HG02870 (cell line): ENCODE data around the gene SFXN3.

Source experiments
- ATAC-seq: cut with Tn5 transposase; IDR thresholded peaks from one replicate; pipeline ENCODE4 v1.9.1; 2021; ENCODE audit warnings: mild to moderate bottlenecking, moderate library complexity; ENCODE audit not compliant: unreplicated experiment

Gene SFXN3

DNA sequence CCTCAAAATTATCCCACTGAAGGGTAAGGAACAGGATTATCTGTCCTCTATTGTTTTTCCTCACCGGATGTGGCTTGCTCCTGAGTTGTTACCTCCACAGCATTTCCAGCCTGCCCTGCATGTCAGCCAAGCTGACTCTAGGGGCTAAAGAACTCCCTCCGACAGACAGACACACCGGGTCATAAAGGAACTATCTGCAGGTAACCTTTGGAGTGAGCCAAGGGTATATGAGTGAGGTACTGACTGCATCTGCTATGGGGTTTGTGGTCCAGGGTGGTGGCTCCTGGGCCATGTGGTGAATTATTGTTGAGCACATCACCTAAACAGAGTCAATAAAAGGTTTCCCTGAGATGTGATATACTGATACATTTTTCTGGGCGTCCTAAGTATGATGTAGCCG is 23.8 kb downstream of the SFXN3 start:
- no peak for ATAC-seq

- no peak for ATAC-seq
Observed at GRCh38 chr10:101055411-101055810, 24.4 kb downstream of the SFXN3 start.

GRCh38 chr10:101056365-101057151 is 25.5 kb downstream of the SFXN3 start:
- no peak for ATAC-seq

GRCh38 chr10:101060036-101060950 is 29.3 kb downstream of the SFXN3 start:
- ATAC-seq, result peak; percentile 31

DNA sequence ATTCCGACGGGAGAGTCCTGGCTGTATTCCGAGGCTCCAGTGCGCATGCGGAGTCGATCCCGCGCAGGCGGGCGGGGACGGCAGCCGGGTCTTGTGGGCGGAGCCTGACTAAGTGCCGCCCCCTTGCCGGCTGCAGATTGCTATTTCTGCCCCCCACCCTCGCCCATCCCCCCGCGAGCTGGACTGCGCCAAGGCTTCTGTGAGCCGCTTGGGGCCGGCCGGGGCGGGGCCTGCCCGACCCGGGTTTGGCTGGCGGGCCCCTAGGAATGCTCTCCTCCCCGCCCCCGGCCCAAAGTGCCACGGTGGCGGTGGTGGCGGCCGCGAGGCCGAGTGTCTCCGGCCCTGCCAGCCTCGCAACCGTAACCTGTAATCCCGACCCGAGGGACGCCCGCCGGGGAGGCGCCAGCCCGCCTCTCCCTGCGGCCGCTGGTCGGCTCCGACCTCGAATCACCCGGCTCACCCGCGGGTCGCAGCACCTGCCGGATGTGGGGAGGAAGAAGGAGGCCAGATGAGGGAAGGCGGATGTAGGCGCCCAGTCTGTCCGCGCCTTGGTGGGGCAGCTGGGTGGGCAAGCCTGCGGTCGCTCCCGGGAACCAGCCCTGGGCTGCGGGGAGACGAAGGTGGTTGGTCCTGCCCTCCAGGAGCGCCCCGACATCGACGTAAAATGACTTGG is 30.1 kb downstream of the SFXN3 start:
- peak; percentile 49 for ATAC-seq

DNA sequence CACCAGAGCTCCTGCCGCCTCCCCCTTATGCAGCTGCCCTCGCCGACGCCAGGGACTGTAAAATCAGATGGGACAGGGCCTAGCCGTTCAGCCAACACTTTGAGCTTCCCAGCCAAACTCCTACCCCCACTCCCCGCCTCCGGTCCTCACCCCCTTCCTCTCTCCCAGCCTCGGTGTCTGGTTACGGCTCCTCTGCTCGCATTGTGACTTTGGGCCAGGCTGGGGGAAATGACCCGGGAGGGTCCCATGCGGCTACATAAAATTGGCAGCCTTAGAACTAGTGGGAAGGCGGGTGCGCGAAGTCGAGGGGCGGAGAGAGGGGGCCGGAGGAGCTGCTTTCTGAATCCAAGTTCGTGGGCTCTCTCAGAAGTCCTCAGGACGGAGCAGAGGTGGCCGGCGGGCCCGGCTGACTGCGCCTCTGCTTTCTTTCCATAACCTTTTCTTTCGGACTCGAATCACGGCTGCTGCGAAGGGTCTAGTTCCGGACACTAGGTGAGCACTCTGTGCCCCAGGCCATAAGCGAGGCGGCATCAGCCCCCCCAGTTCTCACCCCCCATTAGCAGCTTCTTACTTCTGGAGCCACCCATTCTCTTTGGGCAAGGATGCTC is 30.7 kb downstream of the SFXN3 start, which contains the start of gene KAZALD1:
TSS of gene KAZALD1 (plus strand) at position 366 of the 608 bp plus-strand sequence. CDS start 604 bp downstream, outside the sequence.
- no peak for ATAC-seq

DNA sequence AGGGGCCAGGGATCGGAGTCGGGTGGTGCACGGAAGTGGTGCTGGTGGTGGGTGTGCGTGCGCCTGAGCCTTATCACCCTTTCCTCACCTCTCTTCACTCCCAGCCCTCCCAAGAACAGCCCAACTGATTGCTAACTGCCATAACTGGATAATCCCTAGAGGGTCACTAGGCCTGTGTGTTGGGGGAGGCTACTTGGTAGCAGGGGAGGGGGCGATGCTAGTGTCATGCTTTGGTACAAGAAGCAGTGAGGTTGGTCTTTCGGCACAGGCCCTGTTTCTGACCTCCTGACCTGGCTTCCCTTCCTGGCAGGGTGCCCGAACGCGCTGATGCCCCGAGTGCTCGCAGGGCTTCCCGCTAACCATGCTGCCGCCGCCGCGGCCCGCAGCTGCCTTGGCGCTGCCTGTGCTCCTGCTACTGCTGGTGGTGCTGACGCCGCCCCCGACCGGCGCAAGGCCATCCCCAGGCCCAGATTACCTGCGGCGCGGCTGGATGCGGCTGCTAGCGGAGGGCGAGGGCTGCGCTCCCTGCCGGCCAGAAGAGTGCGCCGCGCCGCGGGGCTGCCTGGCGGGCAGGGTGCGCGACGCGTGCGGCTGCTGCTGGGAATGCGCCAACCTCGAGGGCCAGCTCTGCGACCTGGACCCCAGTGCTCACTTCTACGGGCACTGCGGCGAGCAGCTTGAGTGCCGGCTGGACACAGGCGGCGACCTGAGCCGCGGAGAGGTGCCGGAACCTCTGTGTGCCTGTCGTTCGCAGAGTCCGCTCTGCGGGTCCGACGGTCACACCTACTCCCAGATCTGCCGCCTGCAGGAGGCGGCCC is 31.4 kb downstream of the SFXN3 start:
- no peak for ATAC-seq

DNA sequence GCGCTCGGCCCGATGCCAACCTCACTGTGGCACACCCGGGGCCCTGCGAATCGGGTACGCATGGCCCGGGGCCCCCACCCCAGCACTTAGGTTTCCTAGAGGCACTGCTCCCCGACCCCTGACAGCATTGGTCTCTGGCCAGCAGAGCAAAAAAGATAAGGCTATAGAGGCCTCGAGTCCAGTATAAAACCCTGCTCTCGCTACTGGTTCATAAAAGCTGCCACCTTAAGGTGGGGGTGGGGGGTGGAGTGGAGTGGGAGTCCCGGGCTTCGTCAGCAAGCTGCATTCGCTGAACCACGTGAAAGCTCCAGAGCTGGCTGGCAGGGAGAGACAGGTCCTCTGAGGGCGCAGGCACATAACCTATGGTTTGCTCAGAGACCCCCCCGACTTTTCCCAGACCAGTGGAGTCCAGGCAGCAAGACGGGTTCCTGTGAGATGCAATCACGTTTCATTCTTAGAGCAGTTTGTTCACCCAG is 32.1 kb downstream of the SFXN3 start:
- ATAC-seq, result no peak

DNA sequence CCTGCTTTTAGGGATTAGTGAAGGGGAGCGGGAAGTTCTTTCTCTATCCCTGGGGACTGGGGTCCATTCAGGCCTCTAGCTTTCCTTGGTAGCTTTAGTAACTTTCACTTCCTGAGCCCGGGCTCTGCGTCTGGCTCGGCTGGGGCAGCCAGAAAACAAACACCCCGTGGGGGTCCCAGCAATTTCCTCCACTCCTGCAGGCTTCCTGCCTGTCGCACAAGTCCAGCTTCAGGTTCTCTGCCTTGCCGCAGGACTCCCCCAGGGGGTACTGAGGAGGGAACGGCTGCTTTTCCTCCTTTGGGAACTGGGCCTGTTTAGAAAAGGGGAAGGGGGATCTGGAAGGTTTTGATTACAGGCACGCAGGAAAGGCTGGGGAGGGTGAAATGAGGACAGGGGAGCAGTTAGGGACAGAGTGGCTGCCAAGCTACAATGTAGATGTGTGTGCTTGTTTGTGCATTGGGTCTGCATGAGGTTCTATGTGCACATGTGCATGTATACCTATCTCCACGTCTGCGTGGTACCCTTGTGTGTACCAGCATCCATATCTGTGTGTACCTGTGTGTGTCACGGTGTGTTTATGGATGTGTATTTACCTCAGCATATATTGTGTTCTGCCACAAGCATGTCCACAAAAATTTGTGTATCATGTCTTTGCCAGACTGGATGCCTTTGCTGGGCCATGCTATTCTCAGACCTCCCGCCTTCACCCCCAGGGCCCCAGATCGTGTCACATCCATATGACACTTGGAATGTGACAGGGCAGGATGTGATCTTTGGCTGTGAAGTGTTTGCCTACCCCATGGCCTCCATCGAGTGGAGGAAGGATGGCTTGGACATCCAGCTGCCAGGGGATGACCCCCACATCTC is 32.7 kb downstream of the SFXN3 start:
- no peak for ATAC-seq

- ATAC-seq, result no peak
Observed at GRCh38 chr10:101064415-101065030, 33.5 kb downstream of the SFXN3 start.

- no peak for ATAC-seq
Observed at GRCh38 chr10:101065481-101066145, 34.6 kb downstream of the SFXN3 start.

DNA sequence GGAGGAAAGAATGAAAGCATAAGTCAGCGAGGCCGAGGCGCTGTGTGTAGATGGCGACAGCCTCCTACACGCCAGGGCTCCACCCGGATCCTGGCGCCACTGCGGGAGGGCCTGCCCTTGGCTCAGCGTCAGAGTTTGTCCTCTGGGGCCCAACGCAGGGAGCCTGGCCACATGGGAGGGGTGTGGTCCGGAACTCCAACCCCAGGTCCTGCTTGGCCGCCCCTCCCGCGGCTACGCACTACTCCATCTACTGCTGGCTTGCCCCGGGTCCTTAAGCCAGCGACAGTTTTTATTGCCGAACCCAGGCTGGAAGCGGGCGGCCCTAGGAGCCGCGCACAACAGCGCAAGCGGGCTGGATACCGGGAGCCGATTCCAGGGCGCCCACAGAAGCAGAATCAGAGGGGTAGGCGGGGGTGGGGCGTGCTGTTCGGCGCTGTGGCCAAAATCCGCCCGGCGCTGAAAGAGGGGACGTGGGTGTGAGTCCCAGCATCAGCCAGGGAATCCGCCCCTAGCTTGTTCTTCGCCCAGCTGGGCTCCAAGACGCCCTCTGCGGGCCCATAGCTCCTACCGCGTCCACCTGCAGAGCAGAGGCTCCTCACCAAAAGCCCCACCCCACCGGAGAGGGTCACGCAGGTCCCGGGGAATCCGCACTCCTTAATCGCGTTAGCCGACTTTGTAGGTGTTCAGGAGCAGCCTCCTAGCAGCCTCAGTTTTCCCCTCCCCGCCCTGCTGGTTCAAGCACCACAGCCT is 35.3 kb downstream of the SFXN3 start:
- no peak for ATAC-seq

- no peak for ATAC-seq
Observed at GRCh38 chr10:101066896-101067355, 35.9 kb downstream of the SFXN3 start.

DNA sequence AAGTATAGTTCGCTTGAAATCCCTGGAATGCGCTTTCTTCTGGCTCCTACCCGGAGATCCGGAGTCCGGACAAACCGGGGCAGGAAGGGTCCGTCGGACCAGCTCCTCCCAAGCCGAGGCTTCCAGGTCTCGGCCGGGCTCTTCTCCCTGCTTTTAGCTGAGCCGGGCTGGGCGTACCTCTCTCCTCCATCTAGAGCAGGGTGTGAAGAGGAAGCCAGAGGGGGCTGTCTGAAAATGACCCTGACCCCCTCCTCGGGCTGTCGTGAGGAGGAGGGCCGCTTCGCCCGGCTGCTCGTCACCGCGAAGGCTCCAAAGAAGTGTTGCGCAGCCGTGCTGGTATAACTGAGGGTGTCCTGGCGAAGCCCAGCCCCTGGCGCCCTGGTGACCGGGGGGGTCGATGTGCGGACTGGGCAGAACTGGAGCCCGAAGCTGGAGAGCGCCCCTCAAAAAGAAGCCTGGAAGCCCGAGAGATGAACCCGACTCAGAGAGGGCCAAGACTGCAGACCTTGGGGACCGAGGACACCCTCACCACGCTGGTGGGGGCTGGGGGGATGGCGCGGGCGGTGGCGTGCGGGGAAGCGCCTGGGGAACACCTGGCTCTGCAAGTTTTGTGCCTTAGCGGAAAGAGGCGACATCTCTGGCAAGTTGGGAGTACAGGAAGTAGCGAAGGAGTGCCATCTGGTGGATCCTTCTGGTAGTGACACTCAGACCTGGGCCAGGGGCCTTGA is 36.5 kb downstream of the SFXN3 start:
- no peak for ATAC-seq

GRCh38 chr10:101069441-101069840 is 38.4 kb downstream of the SFXN3 start:
- no peak for ATAC-seq

DNA sequence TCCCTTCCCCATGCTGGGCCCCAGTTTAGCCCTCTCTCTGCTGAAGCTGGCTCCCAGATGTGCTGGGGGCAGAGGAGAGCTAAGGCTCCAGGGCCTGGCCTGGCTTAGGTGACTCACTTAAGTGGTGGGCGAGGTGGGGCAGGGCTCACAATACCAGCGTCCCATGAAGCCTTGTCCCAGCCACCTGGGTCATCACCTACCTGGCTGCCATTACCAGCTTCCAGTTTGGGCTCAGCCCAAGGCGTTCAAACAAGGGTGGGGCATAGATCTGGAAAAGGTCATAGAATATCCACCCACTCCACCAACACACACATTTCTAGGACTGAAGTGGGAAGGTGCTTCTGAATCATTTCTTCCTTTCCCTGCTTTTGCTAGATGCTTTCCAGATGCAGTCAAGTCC is 39.1 kb downstream of the SFXN3 start:
- no peak for ATAC-seq
